Effector memory CD4-positive, alpha-beta T cell (primary cell): ENCODE results near the gene MAML1.

Source experiments
- DNase-seq, 3 donors: peaks; one replicate each; pipeline ENCODE4 v3.0.0-alpha.2; 2020
- H3K27ac ChIP-seq: 2 replicates; pipeline ENCODE4 v1.7.0; 2013; ENCODE audit warnings: mild to moderate bottlenecking, low read length, moderate library complexity; ENCODE audit not compliant: insufficient read depth, poor library complexity, severe bottlenecking
- H3K27me3 ChIP-seq: replicated peaks from 2 replicates; pipeline ENCODE4 v1.7.0; 2013; ENCODE audit warnings: mild to moderate bottlenecking, low read length; ENCODE audit not compliant: insufficient read depth, control insufficient read depth, poor library complexity, severe bottlenecking
- H3K36me3 ChIP-seq: 2 replicates; pipeline ENCODE4 v1.7.0; 2013; ENCODE audit warnings: mild to moderate bottlenecking, low read length, moderate library complexity; ENCODE audit not compliant: control insufficient read depth, insufficient read depth
- H3K4me1 ChIP-seq: 2 replicates; pipeline ENCODE4 v1.7.0; 2013; ENCODE audit warnings: low read length, mild to moderate bottlenecking; ENCODE audit not compliant: control insufficient read depth, insufficient read depth, poor library complexity, severe bottlenecking
- H3K4me3 ChIP-seq: 2 replicates; pipeline ENCODE4 v1.7.0; 2013; ENCODE audit warnings: low read length, low read depth, mild to moderate bottlenecking; ENCODE audit not compliant: insufficient read depth, poor library complexity, severe bottlenecking
- H3K9me3 ChIP-seq: 2 replicates; pipeline ENCODE4 v1.7.0; 2013; ENCODE audit warnings: mild to moderate bottlenecking, low read length, moderate library complexity; ENCODE audit not compliant: control insufficient read depth

The MAML1 gene

GRCh38 chr5:179812135-179812825 is 79.7 kb downstream of the MAML1 start:
- no peak for DNase-seq
- Histone ChIP-seq H3K4me1 (peaks cover 7% of the 10 kb centered on the region), H3K9me3 (no peaks in the 10 kb centered on the region), H3K36me3 (peaks cover 22% of the 10 kb centered on the region), H3K4me3 (no peak overlapping the region), H3K27me3 (no peaks in the 10 kb centered on the region), H3K27ac (no peak overlapping the region)

GRCh38 chr5:179812997-179813607 is 80.5 kb downstream of the MAML1 start:
- Histone ChIP-seq H3K4me1 (peaks cover 6% of the 10 kb centered on the region), H3K27me3 (no peaks in the 10 kb centered on the region), H3K36me3 (peaks cover 22% of the 10 kb centered on the region), H3K27ac (no peak overlapping the region), H3K9me3 (no peaks in the 10 kb centered on the region), H3K4me3 (no peak overlapping the region)
- no peak for DNase-seq

DNA sequence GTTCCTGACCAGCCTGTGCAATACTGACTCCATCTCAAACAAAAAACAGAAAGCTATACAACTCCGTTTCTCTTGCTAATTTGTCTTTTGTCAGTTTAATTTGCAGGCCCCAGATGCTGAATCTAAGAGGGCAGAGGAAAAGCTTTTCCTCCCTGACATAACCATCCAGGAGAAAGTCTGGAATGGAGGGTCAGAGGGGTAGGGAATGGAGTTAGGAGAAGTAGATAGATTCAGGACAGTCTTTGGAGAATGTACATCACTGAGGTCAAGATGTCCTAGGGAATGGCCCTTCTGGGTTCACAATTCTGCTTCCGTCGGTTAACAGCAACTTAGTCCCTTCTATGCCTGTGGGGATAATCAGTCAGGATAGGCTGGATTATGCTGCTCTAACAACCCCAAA is 81.5 kb downstream of the MAML1 start:
- Histone ChIP-seq H3K27me3 (no peaks in the 10 kb centered on the region), H3K27ac (no peak overlapping the region), H3K4me1 (peaks cover 16% of the 10 kb centered on the region), H3K9me3 (no peaks in the 10 kb centered on the region), H3K36me3 (peaks cover 22% of the 10 kb centered on the region), H3K4me3 (no peak overlapping the region)
- no peak for DNase-seq

DNA sequence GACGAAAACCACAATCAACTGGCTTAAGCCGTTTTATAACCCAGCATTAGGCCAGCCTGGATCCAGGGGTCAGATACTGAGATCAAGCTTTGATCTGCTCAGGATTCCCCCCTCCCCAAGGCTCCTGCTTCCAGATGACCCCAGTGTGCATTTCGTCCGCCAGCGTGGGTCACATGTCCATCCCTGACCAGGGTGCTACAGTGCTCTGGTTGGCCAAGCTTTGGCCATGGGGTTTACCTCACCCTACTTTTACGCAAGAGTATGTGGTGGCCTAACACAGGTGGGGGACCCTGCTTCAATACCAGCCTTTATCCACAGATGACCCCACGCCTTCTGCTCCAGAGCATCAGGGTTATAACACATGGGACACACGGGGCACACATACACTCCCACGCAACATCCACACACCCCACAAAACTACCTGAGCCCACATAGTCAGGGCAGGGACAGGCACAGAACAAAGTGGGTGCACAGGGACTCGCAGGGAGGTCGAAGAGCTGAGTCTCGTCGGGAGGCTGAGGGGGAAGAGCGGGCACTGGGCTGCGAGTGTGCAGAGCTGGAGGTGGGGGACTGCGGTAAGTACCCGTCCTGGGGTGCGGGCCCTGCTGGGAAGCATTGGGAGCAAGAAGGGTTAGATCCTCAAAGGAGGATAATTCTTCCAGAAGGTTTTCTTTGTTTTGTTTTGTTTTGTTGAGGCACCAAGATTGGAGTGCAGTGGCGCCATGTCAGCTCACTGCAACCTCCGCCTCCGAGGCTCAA is 83.0 kb downstream of the MAML1 start:
- Histone ChIP-seq H3K36me3 (peaks cover 22% of the 10 kb centered on the region), H3K27ac (no peak overlapping the region), H3K4me1 (peaks cover 31% of the 10 kb centered on the region), H3K27me3 (no peaks in the 10 kb centered on the region), H3K9me3 (no peaks in the 10 kb centered on the region), H3K4me3 (no peak overlapping the region)
- DNase-seq, result no peak

DNA sequence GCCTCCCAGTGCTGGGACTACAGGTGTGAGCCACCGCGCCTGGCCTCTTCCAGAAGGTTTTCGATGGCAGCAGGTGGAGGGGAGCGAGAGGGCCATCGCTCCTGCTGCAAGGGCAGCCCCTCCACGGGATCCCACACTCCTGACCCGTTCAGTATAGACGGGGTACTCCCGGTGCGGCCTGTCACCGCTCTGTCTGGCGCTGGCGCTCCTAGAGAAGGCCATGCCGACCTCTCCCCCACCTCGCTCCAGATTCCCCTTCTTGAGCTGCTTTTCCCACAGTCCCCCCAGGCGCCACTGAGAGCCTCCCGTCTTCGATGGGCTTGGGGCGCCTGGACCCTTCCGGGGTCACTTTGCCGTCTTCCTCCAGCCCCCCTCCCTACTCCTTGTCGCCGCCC is 83.8 kb downstream of the MAML1 start:
- Histone ChIP-seq H3K4me3 (no peak overlapping the region), H3K4me1 (peaks cover 31% of the 10 kb centered on the region), H3K27ac (no peak overlapping the region), H3K9me3 (no peaks in the 10 kb centered on the region), H3K27me3 (no peaks in the 10 kb centered on the region), H3K36me3 (peaks cover 22% of the 10 kb centered on the region)
- DNase-seq, result no peak

DNA sequence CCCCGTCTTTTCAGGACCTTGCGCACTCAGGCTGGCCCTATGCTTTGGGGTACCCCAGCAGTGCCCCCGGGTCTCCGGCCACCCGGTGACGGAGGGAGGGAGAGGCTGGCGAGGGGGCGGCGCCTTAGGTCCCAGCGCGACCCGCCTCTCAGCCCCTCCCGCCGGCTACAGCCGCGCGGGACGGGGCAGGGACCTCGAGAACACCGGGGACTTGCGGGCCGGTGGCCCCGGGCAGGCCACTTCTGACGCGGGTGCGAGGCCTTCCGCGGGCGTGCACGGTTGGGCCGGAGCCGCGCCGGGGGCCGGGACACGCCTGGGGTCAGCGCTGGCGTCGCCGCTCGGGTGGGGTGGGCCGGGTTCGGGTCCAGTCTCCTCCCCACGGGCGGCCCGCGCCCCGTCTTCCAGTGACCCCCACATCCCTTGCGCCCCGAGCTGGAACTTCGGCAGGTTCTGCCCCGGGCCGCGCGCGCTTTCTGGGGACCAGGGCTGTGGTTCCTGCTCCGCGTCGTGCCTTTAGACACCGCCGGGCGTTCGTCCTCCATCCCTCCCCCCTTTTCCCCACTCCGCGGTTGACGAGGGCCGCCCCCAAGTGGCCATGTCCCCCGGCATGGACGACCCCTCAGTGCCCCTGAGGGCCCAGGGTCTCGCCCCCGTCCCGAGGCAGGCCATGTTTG is 84.3 kb downstream of the MAML1 start:
- Histone ChIP-seq H3K36me3 (peaks cover 22% of the 10 kb centered on the region), H3K4me1 (peaks cover 31% of the 10 kb centered on the region), H3K9me3 (no peaks in the 10 kb centered on the region), H3K27ac (no peak overlapping the region), H3K27me3 (no peaks in the 10 kb centered on the region), H3K4me3 (no peak overlapping the region)
- no peak for DNase-seq

DNA sequence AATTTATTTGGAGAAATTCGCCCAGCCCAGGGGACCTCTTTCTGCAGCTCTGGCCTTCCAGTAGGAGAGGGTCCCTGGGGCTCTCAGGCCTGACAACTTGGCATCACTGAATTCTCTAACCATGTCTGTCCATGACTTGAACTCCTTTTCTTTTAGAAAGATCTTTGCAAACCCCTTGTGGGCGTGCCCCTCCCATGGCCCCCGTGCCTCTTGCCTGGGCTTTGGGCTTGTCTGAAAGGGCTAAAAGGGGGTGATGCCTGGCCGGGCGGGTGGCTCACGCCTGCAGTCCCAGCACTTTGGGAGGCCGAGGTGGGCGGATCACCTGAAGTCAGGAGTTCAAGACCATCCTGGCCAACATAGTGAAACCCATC is 84.8 kb downstream of the MAML1 start:
- DNase-seq, result no peak
- H3K9me3 ChIP-seq, result no peaks in the 10 kb centered on the region
- no peak overlapping the region for H3K4me3 ChIP-seq
- H3K27ac ChIP-seq, result no peak overlapping the region
- peaks cover 36% of the 10 kb centered on the region for H3K4me1 ChIP-seq
- peaks cover 17% of the 10 kb centered on the region for H3K36me3 ChIP-seq
- H3K27me3 ChIP-seq, result no peaks in the 10 kb centered on the region

- peak overlapping the region; percentile 98 for H3K27ac ChIP-seq
- peaks cover 13% of the 10 kb centered on the region for H3K36me3 ChIP-seq
- H3K9me3 ChIP-seq, result no peaks in the 10 kb centered on the region
- DNase-seq, result no peak
- H3K4me3 ChIP-seq, result peak overlapping the region; percentile 100
- H3K27me3 ChIP-seq, result no peaks in the 10 kb centered on the region
- H3K4me1 ChIP-seq, result peaks cover 40% of the 10 kb centered on the region
These were observed 85.5 kb downstream of the MAML1 start for GRCh38 chr5:179817890-179818745.

DNA sequence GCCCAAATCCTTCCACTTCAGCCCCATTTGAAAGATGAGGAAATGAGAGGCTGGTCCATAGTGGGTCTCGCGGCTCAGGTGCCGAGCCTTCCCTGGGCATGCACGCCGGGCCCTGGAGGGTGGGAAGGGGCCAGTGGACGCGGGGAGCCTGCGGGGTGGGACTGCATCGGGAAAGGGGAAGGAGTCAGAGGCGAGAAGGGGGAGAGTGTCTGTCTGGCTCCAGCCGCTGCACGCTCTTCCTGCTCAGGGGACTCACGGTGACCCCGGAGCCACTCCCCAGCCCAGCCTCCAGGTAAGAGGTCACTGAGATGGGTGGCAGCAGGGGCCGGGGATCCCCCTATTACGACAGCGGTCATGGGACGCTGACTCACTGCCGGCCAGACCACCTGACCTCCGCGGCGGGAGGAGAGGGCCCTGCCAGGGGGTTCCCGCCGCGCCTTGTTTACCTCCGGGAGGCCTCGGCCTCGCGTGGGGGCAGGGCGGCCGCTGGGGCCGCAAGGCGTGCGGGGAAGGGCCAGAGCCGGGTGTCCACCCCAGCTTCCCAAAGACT is 86.2 kb downstream of the MAML1 start:
- no peaks in the 10 kb centered on the region for H3K9me3 ChIP-seq
- H3K4me1 ChIP-seq, result peaks cover 40% of the 10 kb centered on the region
- peak overlapping the region; percentile 100 for H3K4me3 ChIP-seq
- peak; percentile 92 to 96 (median 93) for DNase-seq
- H3K27ac ChIP-seq, result peak overlapping the region; percentile 98
- H3K36me3 ChIP-seq, result peaks cover 16% of the 10 kb centered on the region
- H3K27me3 ChIP-seq, result no peaks in the 10 kb centered on the region
